Colonic mucosa (tissue), 4 donors: ENCODE data around the gene OR6P1. TPM values are rescaled to one million over a fixed set of nuclear protein-coding genes. Genes with fewer than 3 reads are reported as not detected.

Experiments used
- DNase-seq: peaks from one replicate; pipeline ENCODE4 v3.0.0-alpha.2; 2020
- H3K27ac ChIP-seq: fragments of 200-600 bp; one replicate; pipeline ENCODE4 v1.8.0; 2021
- H3K27me3 ChIP-seq: fragments of 200-600 bp; one replicate; pipeline ENCODE4 v1.8.0; 2021
- H3K36me3 ChIP-seq: fragments of 200-600 bp; one replicate; pipeline ENCODE4 v1.8.0; 2021
- H3K4me1 ChIP-seq: fragments of 200-600 bp; one replicate; pipeline ENCODE4 v1.8.0; 2021; ENCODE audit warnings: mild to moderate bottlenecking
- H3K4me3 ChIP-seq: fragments of 200-600 bp; one replicate; pipeline ENCODE4 v1.8.0; 2021
- H3K9ac ChIP-seq, 2 donors: one replicate each; pipeline ENCODE4 v1.7.0; 2013; ENCODE audit warnings: control low read depth in 2 of 2, low read depth in 2 of 2, low read length in 2 of 2
- H3K9me3 ChIP-seq: fragments of 200-600 bp; one replicate; pipeline ENCODE4 v1.8.0; 2021
- CTCF ChIP-seq: fragments of 200-600 bp; IDR thresholded peaks from one replicate; pipeline ENCODE4 v1.8.0; 2022; ENCODE audit warnings: antibody characterized with exemption, mild to moderate bottlenecking
- intact Hi-C: fragments of 100-400 bp; cut with DNase I; formaldehyde crosslinking; loops from one replicate; pipeline ENCODE4 v1.14.1; 2022
- total RNA-seq, 2 donors: library from RNA; stranded (reverse); fragmentation: NEBNext Ultra II Directional in 1 of 2; extraction: Animal tissue kit (Norgen Biotek cat#: 25700) in 1 of 2; gene quantifications; one replicate each; pipeline ENCODE4 v1.2.1, GENCODE V29; 2021
- donor health status: healthy.
- donor health status: DM: no; HTN: no; CAD: no.
- donor health status: DM: no; HTN: no; CAD: no.

The OR6P1 gene
- total RNA-seq, 2 donors from 2014 or later, result not detected

GRCh38 chr1:158520021-158520420 is 50.4 kb downstream of the OR6P1 start:
- intact Hi-C loops, result no loop called here
- DNase-seq, result no peak
- Histone ChIP-seq H3K9me3 (no peaks in the 10 kb centered on the region), H3K9ac (no peak overlapping the region), H3K36me3 (no peaks in the 10 kb centered on the region), H3K27ac (no peak overlapping the region), H3K4me1 (no peaks in the 10 kb centered on the region), H3K4me3 (no peak overlapping the region), H3K27me3 (no peaks in the 10 kb centered on the region)
- no peak for TF ChIP-seq CTCF

DNA sequence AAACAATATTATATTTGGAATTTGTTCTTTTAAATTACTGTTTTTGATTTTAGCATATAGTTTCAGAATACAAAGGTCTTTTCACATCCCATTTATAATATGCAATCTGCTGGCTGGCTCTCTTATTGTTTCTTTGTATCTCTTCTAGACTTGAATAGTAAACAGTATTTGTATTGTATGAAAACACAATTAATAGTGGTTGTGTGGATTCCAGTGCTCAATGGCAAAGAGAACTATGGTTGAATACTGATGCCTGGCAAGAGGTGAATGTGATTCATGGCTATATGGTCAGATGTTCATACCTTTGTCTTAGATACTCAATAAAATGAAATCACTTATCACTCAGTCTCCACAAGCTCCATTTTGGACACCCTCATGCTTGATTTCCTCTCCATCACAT is 53.4 kb downstream of the OR6P1 start:
- Histone ChIP-seq H3K4me3 (no peak overlapping the region), H3K9ac (no peak overlapping the region), H3K4me1 (no peaks in the 10 kb centered on the region), H3K27me3 (no peaks in the 10 kb centered on the region), H3K36me3 (no peaks in the 10 kb centered on the region), H3K9me3 (no peaks in the 10 kb centered on the region), H3K27ac (no peak overlapping the region)
- no peak for TF ChIP-seq CTCF
- no peak for DNase-seq
- intact Hi-C loops, result no loop called here

Other genes with a start within 250 kb of the OR6P1 start
- not detected for gene CD1B, start 239.0 kb downstream of the OR6P1 start, total RNA-seq
- under 1 TPM in 1 of 2 donors, not detected in 1; 0.24 TPM for gene CD1E, start 216.7 kb downstream of the OR6P1 start, total RNA-seq
- gene OR10T2, start 171.1 kb downstream of the OR6P1 start, total RNA-seq, result not detected
- not detected for gene OR10K2, start 144.3 kb downstream of the OR6P1 start, total RNA-seq
- not detected for gene OR10K1, start 108.7 kb downstream of the OR6P1 start, total RNA-seq
- gene OR10R2, start 98.4 kb downstream of the OR6P1 start, total RNA-seq, result not detected
- not detected for gene OR6Y1, start 16.2 kb downstream of the OR6P1 start, total RNA-seq
- gene OR10X1, start 9.3 kb upstream of the OR6P1 start, total RNA-seq, result not detected
- not detected for gene OR10Z1, start 34.7 kb upstream of the OR6P1 start, total RNA-seq
- gene SPTA1, start 116.1 kb upstream of the OR6P1 start, total RNA-seq, result not detected
- not detected for gene OR6K2, start 130.1 kb upstream of the OR6P1 start, total RNA-seq
- not detected for gene OR6K3, start 150.1 kb upstream of the OR6P1 start, total RNA-seq
- gene OR6K6, start 184.1 kb upstream of the OR6P1 start, total RNA-seq, result not detected
- gene OR6N1, start 201.6 kb upstream of the OR6P1 start, total RNA-seq, result not detected
- gene OR6N2, start 210.6 kb upstream of the OR6P1 start, total RNA-seq, result not detected